ENCODE measurements around the gene SAMD14.

DNA sequence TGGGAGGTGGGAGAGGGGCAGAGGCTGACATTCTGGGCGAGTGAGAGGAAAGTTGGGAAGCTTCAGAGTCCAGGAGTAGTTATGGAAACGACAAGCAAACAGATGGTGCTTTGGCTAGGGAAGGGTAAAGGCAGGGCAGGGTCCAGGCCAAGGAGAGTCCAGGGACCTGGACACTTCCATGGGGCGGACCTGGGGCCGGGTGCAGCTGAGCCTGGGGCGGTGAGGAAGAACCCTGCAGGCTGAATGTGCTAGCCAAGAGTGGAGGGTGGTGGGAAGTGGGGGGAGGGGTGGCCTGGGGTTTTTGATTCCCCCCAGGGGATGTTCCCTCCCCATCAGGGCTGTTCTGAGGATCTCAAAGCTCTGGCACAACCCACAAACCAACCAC lies 17.9 kb upstream of the SAMD14 start:
- TF ChIP-seq, protein P1, sequence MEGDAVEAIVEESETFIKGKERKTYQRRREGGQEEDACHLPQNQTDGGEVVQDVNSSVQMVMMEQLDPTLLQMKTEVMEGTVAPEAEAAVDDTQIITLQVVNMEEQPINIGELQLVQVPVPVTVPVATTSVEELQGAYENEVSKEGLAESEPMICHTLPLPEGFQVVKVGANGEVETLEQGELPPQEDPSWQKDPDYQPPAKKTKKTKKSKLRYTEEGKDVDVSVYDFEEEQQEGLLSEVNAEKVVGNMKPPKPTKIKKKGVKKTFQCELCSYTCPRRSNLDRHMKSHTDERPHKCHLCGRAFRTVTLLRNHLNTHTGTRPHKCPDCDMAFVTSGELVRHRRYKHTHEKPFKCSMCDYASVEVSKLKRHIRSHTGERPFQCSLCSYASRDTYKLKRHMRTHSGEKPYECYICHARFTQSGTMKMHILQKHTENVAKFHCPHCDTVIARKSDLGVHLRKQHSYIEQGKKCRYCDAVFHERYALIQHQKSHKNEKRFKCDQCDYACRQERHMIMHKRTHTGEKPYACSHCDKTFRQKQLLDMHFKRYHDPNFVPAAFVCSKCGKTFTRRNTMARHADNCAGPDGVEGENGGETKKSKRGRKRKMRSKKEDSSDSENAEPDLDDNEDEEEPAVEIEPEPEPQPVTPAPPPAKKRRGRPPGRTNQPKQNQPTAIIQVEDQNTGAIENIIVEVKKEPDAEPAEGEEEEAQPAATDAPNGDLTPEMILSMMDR (conservative IDR thresholded peaks at IDR 0.05): no peak
- no peak for TF ChIP-seq ZFX (IDR thresholded peaks at IDR 0.05)

Measured in C4-2B (cell line).